ENCODE measurements around the gene ZNF81. TPM values are rescaled to one million over a fixed set of nuclear protein-coding genes. Genes with fewer than 3 reads are reported as not detected.

ZNF81 gene
- total RNA-seq = 1.3 and 2.0 TPM in 2 replicates

DNA sequence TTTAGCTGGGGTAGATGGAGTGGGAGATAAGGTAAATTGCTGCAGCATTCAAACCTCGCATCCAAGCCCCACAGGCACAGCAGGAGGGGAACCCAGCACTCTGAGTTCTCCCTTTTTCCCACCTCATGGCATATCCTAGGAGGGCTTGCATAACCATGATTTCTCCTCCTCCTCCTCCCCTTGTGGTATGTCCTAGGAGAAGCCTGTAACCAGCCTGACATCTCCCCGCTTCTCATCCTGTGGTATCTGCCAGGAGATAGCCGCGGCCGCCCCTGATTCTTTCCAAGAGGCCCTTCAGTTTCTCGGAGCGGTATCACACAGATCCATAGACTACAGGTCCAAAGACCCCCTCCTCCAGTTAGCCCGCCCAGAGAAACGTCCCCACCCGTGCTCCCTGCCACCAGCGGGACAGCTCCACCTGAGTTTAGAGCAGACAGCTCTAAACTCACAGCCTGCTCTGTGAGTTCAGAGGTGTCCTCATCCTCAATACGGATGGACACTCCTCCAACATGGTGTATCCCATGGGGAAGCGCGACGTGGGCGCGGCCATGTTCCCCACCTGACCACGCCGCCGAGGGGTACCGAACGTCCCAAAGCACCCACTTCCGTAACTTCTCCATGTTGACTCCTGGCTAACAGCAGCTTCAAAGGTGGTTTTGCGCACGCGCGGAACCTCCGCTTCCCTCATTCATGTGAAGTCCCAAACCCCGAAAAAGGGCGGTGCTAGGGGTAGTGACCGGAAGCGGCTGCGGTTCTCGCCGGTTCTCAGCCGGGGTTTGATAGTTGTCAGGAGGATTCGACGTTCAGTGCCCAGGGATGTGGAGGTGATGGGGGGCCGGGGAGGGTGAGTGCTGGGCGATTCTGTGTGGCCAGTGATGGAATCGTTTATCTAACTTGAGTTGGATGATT lies at the start of gene ZNF81:
Gene ZNF81, plus strand, starts transcription at position 739 of the 909 bp plus-strand sequence. CDS start 9,366 bp downstream, outside the sequence.

Other genes starting within 250 kb of the ZNF81 start
- 0.33 and 0.63 TPM in 2 replicates for gene SYN1, start 217.0 kb upstream of the ZNF81 start, total RNA-seq
- 0.21 TPM in 1 of 2 replicates, not detected in the other for gene CFP, start 207.0 kb upstream of the ZNF81 start, total RNA-seq
- 30.1 and 30.2 TPM in 2 replicates for gene ELK1, start 186.3 kb upstream of the ZNF81 start, total RNA-seq
- gene UXT, start 177.7 kb upstream of the ZNF81 start, total RNA-seq = 102 and 146 TPM in 2 replicates
- gene ZNF182, start 167.1 kb downstream of the ZNF81 start, total RNA-seq = 1.8 and 1.9 TPM in 2 replicates
- gene SPACA5, start 170.1 kb downstream of the ZNF81 start, total RNA-seq = not detected in 2 replicates
- 0.37 and 1.6 TPM in 2 replicates for gene ZNF630, start 234.7 kb downstream of the ZNF81 start, total RNA-seq